Peyer's patch (tissue), 4 donors: ENCODE data around the gene ABHD2.

Source experiments
- POLR2A ChIP-seq, 2 donors: fragments of 450-650 bp; IDR thresholded peaks; one replicate each; pipeline ENCODE4 v1.5.1; 2017; ENCODE audit warnings: antibody characterized with exemption in 2 of 2, mild to moderate bottlenecking in 2 of 2, moderate library complexity in 2 of 2
- TF ChIP-seq, protein P1 (sequence below), 6 experiments: fragments of 450-650 bp in 4 of 6; fragments of 200-600 bp in 2 of 6; sonication (generic) in 1 of 6; IDR thresholded peaks; one replicate each; pipeline ENCODE4 v1.5.1; 2017 to 2019; ENCODE audit warnings: antibody characterized with exemption in 6 of 6, mild to moderate bottlenecking in 3 of 6, moderate library complexity in 1 of 6

- TF ChIP-seq, protein P1, sequence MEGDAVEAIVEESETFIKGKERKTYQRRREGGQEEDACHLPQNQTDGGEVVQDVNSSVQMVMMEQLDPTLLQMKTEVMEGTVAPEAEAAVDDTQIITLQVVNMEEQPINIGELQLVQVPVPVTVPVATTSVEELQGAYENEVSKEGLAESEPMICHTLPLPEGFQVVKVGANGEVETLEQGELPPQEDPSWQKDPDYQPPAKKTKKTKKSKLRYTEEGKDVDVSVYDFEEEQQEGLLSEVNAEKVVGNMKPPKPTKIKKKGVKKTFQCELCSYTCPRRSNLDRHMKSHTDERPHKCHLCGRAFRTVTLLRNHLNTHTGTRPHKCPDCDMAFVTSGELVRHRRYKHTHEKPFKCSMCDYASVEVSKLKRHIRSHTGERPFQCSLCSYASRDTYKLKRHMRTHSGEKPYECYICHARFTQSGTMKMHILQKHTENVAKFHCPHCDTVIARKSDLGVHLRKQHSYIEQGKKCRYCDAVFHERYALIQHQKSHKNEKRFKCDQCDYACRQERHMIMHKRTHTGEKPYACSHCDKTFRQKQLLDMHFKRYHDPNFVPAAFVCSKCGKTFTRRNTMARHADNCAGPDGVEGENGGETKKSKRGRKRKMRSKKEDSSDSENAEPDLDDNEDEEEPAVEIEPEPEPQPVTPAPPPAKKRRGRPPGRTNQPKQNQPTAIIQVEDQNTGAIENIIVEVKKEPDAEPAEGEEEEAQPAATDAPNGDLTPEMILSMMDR (IDR thresholded peaks at IDR 0.05): no peak
- no peak for TF ChIP-seq POLR2A (IDR thresholded peaks at IDR 0.05)
These were observed 137.3 kb downstream of the ABHD2 start for GRCh38 chr15:89225588-89225987.
